PFSK-1 (cell line): ENCODE measurements around the gene CAMTA1.

Experiments used
- POLR2AphosphoS5 ChIP-seq: IDR thresholded peaks from 2 replicates; pipeline ENCODE4 v1.6.1; 2012; ENCODE audit warnings: low read depth, mild to moderate bottlenecking, control low read depth, low read length, moderate library complexity
- REST ChIP-seq, 2 experiments: IDR thresholded peaks; 2 replicates each; pipeline versions ENCODE4 v1.6.1 to v1.8.0; 2011 to 2012; ENCODE audit warnings: low read depth in 2 of 2, low read length in 2 of 2, control low read depth in 1 of 2, inconsistent platforms in 1 of 2, mild to moderate bottlenecking in 1 of 2, moderate library complexity in 1 of 2; ENCODE audit not compliant: insufficient read depth in 1 of 2
- SIN3A ChIP-seq: IDR thresholded peaks from 2 replicates; pipeline ENCODE4 v1.6.1; 2012; ENCODE audit warnings: mild to moderate bottlenecking, low read length, moderate library complexity, borderline replicate concordance; ENCODE audit not compliant: insufficient read depth
- TAF1 ChIP-seq: IDR thresholded peaks from 2 replicates; pipeline ENCODE4 v1.6.1; 2012; ENCODE audit warnings: low read length, control low read depth, borderline replicate concordance; ENCODE audit not compliant: insufficient read depth

GRCh38 chr1:7693662-7694061, 908.4 kb downstream of the CAMTA1 start:
- TF ChIP-seq POLR2AphosphoS5 (no peak), REST (IDR thresholded peaks at IDR 0.05; ENCODE audit: insufficient read depth in 1 of 2, low read depth in 2 of 2, low read length in 2 of 2) (no peak), TAF1 (no peak), SIN3A (no peak)
